Thyroid gland (tissue), 4 donors: ENCODE measurements around the gene DTNB. TPM values are rescaled to one million over a fixed set of nuclear protein-coding genes. Genes with fewer than 3 reads are reported as not detected.

Experiments used
- DNase-seq, 2 donors: peaks; one replicate each; pipeline ENCODE4 v3.0.0-alpha.2; 2019
- H3K27ac ChIP-seq, 3 donors: fragments of 200-600 bp; sonication (generic); 1 replicate in 2 of 3; 2 replicates in 1 of 3; pipeline ENCODE4 v1.5.1; 2016 to 2019; ENCODE audit warnings: mild to moderate bottlenecking in 1 of 3, moderate library complexity in 1 of 3
- H3K27me3 ChIP-seq: fragments of 200-600 bp; sonication (generic); one replicate; pipeline ENCODE4 v1.5.1; 2019
- H3K36me3 ChIP-seq, 2 donors: fragments of 200-600 bp; sonication (generic); one replicate each; pipeline ENCODE4 v1.5.1; 2016 to 2019
- H3K4me1 ChIP-seq, 2 donors: fragments of 200-600 bp; sonication (generic); one replicate each; pipeline ENCODE4 v1.5.1; 2017 to 2019
- H3K4me3 ChIP-seq, 3 donors: fragments of 200-600 bp; sonication (generic); replicated peaks in 1 of 3; 1 replicate in 2 of 3; 2 replicates in 1 of 3; pipeline ENCODE4 v1.5.1; 2016; ENCODE audit warnings: mild to moderate bottlenecking in 1 of 3
- H3K9me3 ChIP-seq: fragments of 200-600 bp; sonication (generic); one replicate; pipeline ENCODE4 v1.5.1; 2017
- POLR2A ChIP-seq, 2 donors: fragments of 450-650 bp; IDR thresholded peaks; one replicate each; pipeline ENCODE4 v1.6.1; 2017; ENCODE audit warnings: antibody characterized with exemption in 2 of 2, mild to moderate bottlenecking in 2 of 2, moderate library complexity in 1 of 2
- WGBS, 2 donors: methylation state at CpG; one replicate each; pipeline ENCODE4 v1.1.5; 2017; 5-methylcytosine and 5-hydroxymethylcytosine counted together
- intact Hi-C: fragments of 100-400 bp; cut with DNase I; formaldehyde crosslinking; loops from one replicate; pipeline ENCODE4 v1.15.1; 2023
- total RNA-seq, 4 donors: library from RNA; depleted of rRNA; stranded (reverse); fragments of >200 nt; gene quantifications; one replicate each; pipeline ENCODE4 v1.2.3, GENCODE V29; 2016
- TF ChIP-seq, protein P1 (sequence below), 6 experiments: fragments of 200-600 bp in 3 of 6; fragments of 450-650 bp in 3 of 6; sonication (generic) in 3 of 6; IDR thresholded peaks; one replicate each; pipeline ENCODE4 v1.5.1; 2016 to 2019; ENCODE audit warnings: antibody characterized with exemption in 6 of 6, mild to moderate bottlenecking in 2 of 6, inconsistent platforms in 1 of 6, moderate library complexity in 1 of 6

Gene DTNB
- total RNA-seq, 4 donors from 2014 or later: 38.9 to 75.2 (median 55.5) TPM

DNA sequence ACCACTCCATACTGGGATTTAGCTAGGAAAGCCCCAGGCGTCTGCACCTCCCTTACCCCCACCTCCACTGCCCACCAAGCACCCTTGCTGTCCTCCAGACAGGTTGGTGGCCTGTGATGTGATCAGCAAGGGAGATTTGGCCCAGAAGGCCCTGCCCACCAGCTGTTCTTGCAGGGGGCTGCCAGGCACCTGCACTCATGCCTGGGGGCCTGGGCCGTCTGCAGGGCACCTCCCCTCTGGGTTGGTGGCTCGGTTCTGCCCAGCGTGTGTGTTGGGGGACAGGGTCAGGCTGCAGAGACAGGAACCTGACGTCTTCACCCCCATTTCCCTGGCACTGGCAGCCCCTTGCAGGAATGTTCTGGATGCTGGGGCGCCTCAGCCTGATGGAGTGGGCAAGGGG is 337.4 kb downstream of the DTNB start:
- intact Hi-C loops: no loop called here
- Histone ChIP-seq H3K27me3 (no peaks in the 10 kb centered on the region), H3K4me3 (no peak overlapping the region), H3K4me1 (peaks cover 10 to 15% of the 10 kb centered on the region in 2 donors), H3K27ac (no peak overlapping the region), H3K36me3 (no peaks in the 10 kb centered on the region), H3K9me3 (no peaks in the 10 kb centered on the region)
- no peak for DNase-seq
- TF ChIP-seq, protein P1, sequence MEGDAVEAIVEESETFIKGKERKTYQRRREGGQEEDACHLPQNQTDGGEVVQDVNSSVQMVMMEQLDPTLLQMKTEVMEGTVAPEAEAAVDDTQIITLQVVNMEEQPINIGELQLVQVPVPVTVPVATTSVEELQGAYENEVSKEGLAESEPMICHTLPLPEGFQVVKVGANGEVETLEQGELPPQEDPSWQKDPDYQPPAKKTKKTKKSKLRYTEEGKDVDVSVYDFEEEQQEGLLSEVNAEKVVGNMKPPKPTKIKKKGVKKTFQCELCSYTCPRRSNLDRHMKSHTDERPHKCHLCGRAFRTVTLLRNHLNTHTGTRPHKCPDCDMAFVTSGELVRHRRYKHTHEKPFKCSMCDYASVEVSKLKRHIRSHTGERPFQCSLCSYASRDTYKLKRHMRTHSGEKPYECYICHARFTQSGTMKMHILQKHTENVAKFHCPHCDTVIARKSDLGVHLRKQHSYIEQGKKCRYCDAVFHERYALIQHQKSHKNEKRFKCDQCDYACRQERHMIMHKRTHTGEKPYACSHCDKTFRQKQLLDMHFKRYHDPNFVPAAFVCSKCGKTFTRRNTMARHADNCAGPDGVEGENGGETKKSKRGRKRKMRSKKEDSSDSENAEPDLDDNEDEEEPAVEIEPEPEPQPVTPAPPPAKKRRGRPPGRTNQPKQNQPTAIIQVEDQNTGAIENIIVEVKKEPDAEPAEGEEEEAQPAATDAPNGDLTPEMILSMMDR (IDR thresholded peaks at IDR 0.05): no peak
- no peak for TF ChIP-seq POLR2A (IDR thresholded peaks at IDR 0.05)
- WGBS, 2 donors: 72 to 100% methylated on average over 2 to 6 of the region's 6 CpGs

DNA sequence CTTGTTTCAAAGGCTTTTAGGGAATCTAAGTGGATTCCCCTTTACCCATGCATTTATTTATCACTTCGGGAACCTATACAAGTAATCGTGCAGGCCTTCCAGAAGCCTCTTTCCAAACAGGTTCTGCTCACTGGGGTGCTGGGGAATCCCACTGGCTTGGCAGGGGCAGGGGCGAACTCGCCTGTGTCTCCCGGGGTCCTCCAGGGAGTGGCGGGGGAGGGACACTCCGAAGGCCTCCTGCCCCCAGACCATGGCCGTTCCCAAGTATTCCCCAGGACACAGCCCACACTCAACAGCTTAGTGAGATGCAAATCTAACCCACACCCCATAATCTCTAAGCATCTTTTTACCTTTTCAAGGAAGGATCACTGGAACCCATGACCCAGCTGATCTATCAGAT is 338.2 kb downstream of the DTNB start:
- intact Hi-C loops: no loop called here
- no peak for TF ChIP-seq POLR2A (IDR thresholded peaks at IDR 0.05)
- TF ChIP-seq, protein P1 (IDR thresholded peaks at IDR 0.05): no peak
- Histone ChIP-seq H3K27ac (no peak overlapping the region), H3K9me3 (no peaks in the 10 kb centered on the region), H3K4me3 (no peak overlapping the region), H3K4me1 (peaks cover 9 to 18% of the 10 kb centered on the region in 2 donors), H3K36me3 (no peaks in the 10 kb centered on the region), H3K27me3 (no peaks in the 10 kb centered on the region)
- WGBS, 2 donors: 86 to 88% methylated on average over 8 of the region's 8 CpGs
- DNase-seq: no peak

DNA sequence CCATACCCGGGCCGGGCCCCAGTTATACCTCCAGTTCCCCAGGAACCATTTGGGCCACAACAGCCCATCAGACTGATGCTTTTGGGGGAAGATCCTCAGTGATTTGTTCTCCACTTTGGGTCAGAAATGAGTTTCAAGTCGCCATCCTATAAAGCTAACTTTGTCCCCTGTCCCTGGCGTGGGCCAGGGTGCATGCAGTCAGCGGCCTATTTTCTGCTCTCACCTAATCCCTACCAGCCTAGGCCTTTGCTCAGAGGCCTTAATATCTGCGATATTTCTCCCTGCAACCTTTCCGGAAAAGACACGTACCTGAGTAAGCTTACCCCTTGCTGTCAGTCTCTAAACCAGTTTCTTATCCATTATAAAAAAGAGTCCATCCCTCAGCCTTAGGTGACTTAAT is 338.9 kb downstream of the DTNB start:
- intact Hi-C loops: no loop called here
- Histone ChIP-seq H3K27me3 (no peaks in the 10 kb centered on the region), H3K4me3 (no peak overlapping the region), H3K36me3 (no peaks in the 10 kb centered on the region), H3K27ac (no peak overlapping the region), H3K9me3 (no peaks in the 10 kb centered on the region), H3K4me1 (peaks cover 3 to 14% of the 10 kb centered on the region in 2 donors)
- no peak for DNase-seq
- 85 to 93% methylated on average over 8 of the region's 8 CpGs for WGBS, 2 donors
- TF ChIP-seq, protein P1 (IDR thresholded peaks at IDR 0.05): no peak
- TF ChIP-seq POLR2A (IDR thresholded peaks at IDR 0.05): no peak

DNA sequence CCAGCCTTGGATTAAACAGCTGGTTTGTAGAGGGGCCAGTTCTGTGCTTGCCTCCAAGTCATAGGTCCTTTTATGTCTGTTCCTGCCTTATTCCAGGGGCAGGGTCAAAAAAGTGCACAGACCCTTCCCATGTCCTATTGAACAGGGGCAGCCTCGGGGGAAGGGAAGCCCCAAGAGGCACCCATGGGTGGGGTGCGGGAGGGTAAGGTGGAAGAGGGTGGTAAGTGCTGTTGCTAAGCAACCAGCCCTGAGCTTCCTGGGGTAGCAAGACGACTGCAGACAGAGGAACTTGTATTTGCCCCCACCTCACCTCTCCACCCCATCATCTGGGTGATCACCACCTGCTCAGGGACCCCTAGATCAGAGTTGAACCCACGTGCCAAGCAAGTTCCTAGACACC is 339.4 kb downstream of the DTNB start:
- WGBS, 2 donors: 56 to 77% methylated on average over 4 of the region's 4 CpGs
- DNase-seq: no peak
- Histone ChIP-seq H3K27ac (no peak overlapping the region), H3K27me3 (no peaks in the 10 kb centered on the region), H3K36me3 (no peaks in the 10 kb centered on the region), H3K4me3 (no peak overlapping the region), H3K9me3 (no peaks in the 10 kb centered on the region), H3K4me1 (peaks cover 3 to 10% of the 10 kb centered on the region in 2 donors)
- no peak for TF ChIP-seq POLR2A (IDR thresholded peaks at IDR 0.05)
- intact Hi-C loops: no loop called here

DNA sequence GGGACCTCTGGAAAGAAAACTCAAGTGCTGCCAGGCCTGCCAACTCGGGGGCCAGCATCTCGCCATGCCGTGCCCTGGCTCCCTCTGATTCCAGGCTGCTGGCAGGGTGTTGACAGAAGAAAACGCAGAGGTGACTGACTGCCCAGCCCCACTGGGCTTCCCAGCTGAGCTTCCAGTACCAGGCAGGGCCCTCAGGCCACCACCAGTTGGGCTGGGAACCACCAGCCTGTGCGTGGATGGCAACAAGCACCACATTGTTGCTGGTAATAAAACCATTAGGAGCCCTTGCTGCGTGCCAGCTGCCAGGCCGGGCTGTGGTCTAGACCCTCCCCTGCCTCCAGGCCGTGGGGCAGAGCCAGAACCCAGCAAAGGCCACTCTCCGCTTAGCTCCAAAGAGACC is 340.8 kb downstream of the DTNB start:
- 84 to 90% methylated on average over 7 to 8 of the region's 9 CpGs for WGBS, 2 donors
- intact Hi-C loops: no loop called here
- no peak overlapping the region for H3K27ac ChIP-seq
- no peak overlapping the region for H3K4me3 ChIP-seq
- no peaks in the 10 kb centered on the region for H3K9me3 ChIP-seq
- H3K36me3 ChIP-seq: no peaks in the 10 kb centered on the region
- H3K4me1 ChIP-seq: peaks cover 3 to 6% of the 10 kb centered on the region in 2 donors
- no peaks in the 10 kb centered on the region for H3K27me3 ChIP-seq
- no peak for TF ChIP-seq POLR2A (IDR thresholded peaks at IDR 0.05)
- TF ChIP-seq, protein P1 (IDR thresholded peaks at IDR 0.05): no peak
- DNase-seq: no peak
